IMR-90 (cell line): Measurements from ENCODE around the gene FAM120A. TPM values are rescaled to one million over a fixed set of nuclear protein-coding genes. Genes with fewer than 3 reads are reported as not detected.
A peak's percentile ranks its signal among the peaks of the same experiment; 100 is the strongest.

ENCODE experiments used
- CTCF ChIP-seq: conservative IDR thresholded peaks from 2 replicates; pipeline ENCODE4 v1.5.1; 2012; ENCODE audit warnings: mild to moderate bottlenecking, low read depth, low read length, improper control_type of control experiment
- polyA plus RNA-seq, 3 experiments: library from polyadenylated mRNA; depleted of rRNA; stranded (reverse); fragments of >200 nt; gene quantifications; 2 replicates each; pipeline ENCODE4 v1.2.3, GENCODE V29; 2012; ENCODE audit warnings: low replicate concordance in 1 of 3
- total RNA-seq: library from RNA; depleted of rRNA; stranded (reverse); fragments of >200 nt; gene quantifications from 2 replicates; pipeline ENCODE4 v1.2.3, GENCODE V29; 2012

Gene FAM120A
- total and polyA plus RNA-seq, 2 of the 4 experiments (the other 2 are of a cell fraction) = 61.6 to 75.1 TPM

DNA sequence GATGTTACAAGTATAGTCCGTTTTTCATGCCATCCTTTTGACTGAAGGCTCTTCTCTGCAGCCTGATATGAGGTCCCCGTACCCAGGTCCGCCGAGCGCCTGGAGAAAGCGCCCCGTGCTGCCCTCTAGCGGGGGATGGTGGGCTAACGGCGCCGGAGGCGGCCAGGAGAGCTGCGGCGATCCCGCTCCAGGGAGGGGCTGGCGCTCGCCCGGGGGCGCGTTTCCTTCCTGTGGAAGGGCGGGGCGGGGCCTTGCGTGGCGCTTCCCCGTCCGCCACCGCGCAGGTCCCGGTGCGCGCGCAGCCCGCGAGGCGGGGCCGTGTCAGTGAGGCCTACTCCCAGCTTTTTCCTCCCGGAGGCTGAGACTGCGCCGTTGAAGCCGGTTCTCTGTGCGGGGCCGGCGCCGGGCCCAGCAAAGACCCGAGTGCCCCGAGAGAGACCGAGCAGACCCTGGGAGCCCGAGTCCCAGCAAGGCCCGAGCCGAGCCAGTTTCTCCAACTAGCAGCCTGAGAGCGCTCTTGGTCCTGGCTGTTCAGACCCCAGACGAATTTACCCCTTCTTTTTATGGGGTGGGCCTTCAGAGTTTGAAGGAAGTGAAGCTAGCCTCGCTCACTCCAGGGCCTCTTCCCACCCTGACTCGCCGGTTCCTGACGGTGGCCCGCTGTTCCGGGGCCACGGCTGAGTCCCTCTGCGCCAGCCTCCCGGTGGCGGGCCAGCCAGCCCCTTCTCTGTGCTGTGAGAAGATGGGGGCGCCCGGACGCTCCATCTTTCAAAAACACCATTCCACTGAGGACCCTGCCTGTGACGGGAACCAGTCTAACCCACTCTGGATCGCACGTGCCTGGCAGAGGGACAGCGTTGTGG is 115.2 kb downstream of the FAM120A start (continued):
- TF ChIP-seq CTCF = peak; percentile 95
